ENCODE data around the gene KMT2D. TPM values are rescaled to one million over a fixed set of nuclear protein-coding genes. Genes with fewer than 3 reads are reported as not detected.

The KMT2D gene, protein sequence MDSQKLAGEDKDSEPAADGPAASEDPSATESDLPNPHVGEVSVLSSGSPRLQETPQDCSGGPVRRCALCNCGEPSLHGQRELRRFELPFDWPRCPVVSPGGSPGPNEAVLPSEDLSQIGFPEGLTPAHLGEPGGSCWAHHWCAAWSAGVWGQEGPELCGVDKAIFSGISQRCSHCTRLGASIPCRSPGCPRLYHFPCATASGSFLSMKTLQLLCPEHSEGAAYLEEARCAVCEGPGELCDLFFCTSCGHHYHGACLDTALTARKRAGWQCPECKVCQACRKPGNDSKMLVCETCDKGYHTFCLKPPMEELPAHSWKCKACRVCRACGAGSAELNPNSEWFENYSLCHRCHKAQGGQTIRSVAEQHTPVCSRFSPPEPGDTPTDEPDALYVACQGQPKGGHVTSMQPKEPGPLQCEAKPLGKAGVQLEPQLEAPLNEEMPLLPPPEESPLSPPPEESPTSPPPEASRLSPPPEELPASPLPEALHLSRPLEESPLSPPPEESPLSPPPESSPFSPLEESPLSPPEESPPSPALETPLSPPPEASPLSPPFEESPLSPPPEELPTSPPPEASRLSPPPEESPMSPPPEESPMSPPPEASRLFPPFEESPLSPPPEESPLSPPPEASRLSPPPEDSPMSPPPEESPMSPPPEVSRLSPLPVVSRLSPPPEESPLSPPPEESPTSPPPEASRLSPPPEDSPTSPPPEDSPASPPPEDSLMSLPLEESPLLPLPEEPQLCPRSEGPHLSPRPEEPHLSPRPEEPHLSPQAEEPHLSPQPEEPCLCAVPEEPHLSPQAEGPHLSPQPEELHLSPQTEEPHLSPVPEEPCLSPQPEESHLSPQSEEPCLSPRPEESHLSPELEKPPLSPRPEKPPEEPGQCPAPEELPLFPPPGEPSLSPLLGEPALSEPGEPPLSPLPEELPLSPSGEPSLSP (N-terminal part only)
- total RNA-seq = 16.4 and 42.4 TPM in 2 replicates

DNA sequence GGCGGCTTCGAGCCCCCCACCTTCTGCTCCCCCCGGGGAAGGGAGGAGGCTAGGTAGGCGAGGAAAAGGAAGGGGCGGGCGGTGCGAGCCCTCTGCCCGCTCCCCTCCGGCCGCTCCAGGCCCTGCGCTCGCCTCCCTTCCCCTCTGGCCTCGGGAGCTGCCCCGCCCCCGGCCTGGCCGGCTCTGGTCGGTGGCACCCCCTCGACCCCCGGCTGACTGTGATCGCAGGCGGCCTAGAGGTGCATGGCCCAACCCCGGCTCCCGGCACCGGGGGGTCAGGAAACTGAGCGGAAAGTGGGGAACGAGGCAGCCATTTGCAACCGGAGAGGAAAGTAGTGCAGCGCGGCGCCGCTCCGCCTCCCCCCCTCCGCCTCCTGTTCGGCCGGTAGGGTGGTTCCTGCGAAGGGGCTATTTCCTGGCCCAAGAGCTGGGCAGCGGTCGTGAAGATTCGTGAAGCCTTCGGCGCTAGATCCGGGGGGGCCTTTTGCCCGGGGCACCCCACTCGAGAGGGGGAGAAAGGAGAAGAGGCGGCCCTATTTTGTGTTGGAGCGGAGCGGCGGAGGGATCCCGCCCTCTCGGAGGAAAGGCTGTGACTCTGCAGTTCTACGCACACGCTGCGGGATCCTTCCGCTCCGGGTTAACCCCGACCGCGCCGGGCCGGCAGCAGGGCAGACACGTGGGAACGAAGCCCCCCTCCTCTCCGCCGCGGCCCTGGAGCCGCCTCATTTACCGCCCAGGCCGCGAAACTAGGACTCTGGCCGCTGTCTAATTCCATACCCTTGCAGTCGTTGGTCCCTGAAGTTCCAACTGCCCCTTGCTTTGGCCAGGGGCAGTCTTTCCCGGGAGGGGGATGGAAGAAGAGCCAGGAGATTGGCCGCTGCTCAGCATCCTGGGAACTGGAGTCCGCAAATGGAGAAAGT lies at the start of gene KMT2D:
TSS of gene KMT2D (minus strand) at position 558 of the 920 bp plus-strand sequence. CDS start 5,470 bp downstream, outside the sequence.

DNA sequence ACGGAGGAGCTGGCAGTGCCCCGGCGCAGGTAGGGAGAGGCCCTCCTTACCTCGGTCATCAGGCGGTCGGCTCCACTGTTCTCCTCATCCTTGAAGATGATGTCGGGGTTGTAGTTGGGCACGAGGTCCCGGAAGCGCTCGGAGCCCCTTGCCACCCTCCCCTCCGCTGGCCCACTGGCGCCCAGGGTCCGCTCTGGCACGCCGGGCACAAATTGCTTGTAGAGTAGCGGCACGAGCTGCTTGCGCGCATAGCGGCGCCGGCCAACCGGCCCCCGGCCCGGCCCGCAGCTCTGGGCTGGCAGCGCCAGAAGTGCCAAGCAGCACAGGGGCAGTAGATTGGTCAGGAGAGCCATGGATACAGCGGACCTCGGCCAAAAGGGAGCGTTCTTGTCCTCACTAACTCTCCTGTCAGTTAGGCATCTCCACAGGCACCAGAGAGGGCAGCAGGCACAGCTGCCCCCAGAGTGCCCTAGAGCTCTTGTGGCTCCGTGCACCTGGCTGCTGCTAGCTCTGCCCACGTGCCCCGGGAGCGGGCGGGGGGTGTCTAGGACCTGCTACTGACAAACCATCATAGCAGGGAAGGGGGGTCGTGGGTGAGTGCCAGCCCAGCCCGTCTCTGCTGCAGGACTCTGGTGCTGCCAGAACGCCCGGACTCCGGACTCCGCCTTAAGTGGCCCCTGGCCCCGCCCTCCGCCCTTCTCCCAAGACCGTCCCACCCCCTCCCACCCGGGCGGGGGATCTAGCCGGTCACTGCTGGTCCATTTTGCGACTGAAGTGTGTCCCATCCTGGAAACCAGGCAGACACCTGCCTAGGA lies 33.8 kb upstream of the KMT2D start, which contains the start of gene DHH:
TSS of gene DHH (minus strand) at position 642 of the 815 bp plus-strand sequence. CDS start at position 353, 289 bp downstream.

DNA sequence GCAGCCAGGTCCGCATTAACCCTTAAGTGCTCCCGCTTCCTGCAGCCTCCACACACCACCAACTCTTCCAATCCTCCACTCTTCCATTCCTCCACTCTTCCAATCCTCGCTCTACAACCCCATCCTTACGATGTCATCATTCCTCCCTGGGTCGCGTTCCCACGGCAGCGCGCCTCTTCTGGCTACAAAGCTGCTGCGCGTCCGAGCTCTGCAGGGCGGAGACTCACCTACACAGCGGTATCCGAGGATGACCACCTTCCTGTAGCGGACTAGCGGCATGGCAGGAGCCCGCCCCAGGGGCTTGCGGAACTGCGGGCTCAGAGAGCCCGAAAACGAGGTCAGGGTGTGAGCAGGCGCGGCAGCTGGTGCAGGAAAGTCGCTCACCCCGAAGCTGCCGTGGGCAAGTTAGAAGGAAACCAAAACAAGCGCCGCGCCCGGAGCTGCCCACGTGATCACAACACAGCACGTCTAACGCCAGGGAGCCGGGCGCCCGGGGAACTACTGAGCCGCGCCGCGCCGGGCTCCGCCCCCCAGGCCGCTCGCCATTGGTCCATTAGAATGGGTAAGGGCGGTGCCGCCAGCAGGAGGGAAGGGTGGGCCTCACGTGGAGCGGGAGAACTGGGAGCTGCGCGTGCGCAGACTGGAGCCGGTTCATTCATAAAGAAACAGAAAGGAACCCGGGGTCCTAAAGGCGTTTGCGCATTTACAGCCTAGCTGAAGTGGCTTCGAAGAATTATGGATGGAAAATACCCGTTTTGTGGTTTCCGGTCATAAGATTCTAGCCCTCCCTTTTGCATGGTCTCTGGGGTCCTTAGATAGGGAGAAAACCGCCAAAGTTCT lies 9.1 kb upstream of the KMT2D start, which contains the start of gene RHEBL1:
TSS of gene RHEBL1 (minus strand) at position 473 of the 840 bp plus-strand sequence. CDS start at position 279, 194 bp downstream.

DNA sequence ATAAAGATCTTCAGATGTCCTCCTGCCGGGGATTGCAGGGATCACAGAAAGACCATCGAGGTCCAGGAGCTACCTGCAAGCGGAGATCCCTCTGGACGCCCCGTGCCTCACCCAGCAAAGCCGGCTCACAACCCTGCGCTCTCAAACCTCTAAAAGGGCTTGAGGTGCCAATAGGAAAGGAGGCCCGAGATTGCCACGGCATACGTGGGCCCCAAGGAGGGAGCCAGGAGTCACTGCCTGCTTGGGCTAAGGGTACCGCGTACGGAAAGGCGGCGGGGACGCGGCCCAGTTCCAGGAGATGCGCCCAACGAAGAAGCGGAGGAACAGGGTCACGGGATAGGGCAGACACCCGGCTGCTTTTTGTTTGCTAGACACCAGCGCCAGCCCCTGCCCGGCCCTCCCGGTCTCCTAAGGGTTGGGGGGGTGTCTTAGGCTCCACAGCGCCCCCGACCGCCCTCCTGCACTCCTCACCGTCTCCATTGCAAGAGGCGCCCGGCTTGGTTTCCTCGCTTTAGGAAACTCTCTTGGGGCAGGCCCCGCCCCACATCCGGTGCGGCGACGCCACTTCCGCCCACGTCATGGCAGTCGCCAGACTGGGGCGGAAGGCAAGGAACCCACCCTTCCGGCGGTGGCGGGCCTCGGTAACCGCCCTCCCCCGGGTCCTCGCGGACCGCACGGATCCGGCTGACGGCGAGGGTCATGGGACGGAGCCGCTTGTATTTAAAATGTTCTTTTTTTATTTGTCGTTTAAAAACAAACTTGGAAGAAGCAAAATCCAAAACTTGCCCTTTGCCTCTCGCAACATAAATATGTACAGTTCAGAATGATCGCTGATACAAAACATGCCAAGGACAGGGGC lies 42.1 kb downstream of the KMT2D start, which contains the start of gene PRKAG1:
TSS of gene PRKAG1 (minus strand) at position 516 of the 859 bp plus-strand sequence. CDS start at position 480, 36 bp downstream.

Other genes starting within 250 kb of the KMT2D start
- 27.5 and 37.7 TPM in 2 replicates for gene CACNB3, start 242.3 kb downstream of the KMT2D start, total RNA-seq
- gene DDX23, start 208.6 kb downstream of the KMT2D start, total RNA-seq = 46.5 and 49.5 TPM in 2 replicates
- gene RND1, start 194.9 kb downstream of the KMT2D start, total RNA-seq = 3.4 TPM in 1 of 2 replicates, not detected in the other
- 40.2 and 48.4 TPM in 2 replicates for gene FKBP11, start 135.3 kb downstream of the KMT2D start, total RNA-seq
- gene ARF3, start 103.3 kb downstream of the KMT2D start, total RNA-seq = 66.7 and 91.0 TPM in 2 replicates
- not detected in 2 replicates for gene WNT10B, start 89.1 kb downstream of the KMT2D start, total RNA-seq
- gene WNT1, start 82.5 kb downstream of the KMT2D start, total RNA-seq = not detected in 2 replicates
- gene DDN, start 61.4 kb downstream of the KMT2D start, total RNA-seq = under 0.01 and 1.4 TPM in 2 replicates
- gene PRKAG1, start 42.0 kb downstream of the KMT2D start, total RNA-seq = 72.3 and 79.4 TPM in 2 replicates
- gene RHEBL1, start 9.2 kb upstream of the KMT2D start, total RNA-seq = 0.78 TPM in 1 of 2 replicates, not detected in the other
- under 0.01 TPM in 1 of 2 replicates, not detected in the other for gene DHH, start 34.0 kb upstream of the KMT2D start, total RNA-seq
- 31.7 and 38.4 TPM in 2 replicates for gene LMBR1L, start 50.1 kb upstream of the KMT2D start, total RNA-seq
- 571 and 3,378 TPM in 2 replicates for gene TUBA1B, start 70.6 kb upstream of the KMT2D start, total RNA-seq
- gene TUBA1A, start 128.3 kb upstream of the KMT2D start, total RNA-seq = 301 and 1,578 TPM in 2 replicates
- 219 and 860 TPM in 2 replicates for gene TUBA1C, start 204.3 kb upstream of the KMT2D start, total RNA-seq
- not detected in 2 replicates for gene PRPH, start 234.4 kb upstream of the KMT2D start, total RNA-seq

Data from epithelial cell of alveolus of lung (primary cell).